Mesenchymal stem cell (in vitro differentiated cells and primary cell): ENCODE measurements around the gene GTF2IRD1.
"Not testable (repeated sequence)": the region's sequence is repeated elsewhere in the genome, so short reads cannot be mapped to it uniquely, and the experiment has no call there.

Experiments used
- DNase-seq: peaks from one replicate; pipeline ENCODE4 v3.0.0-alpha.2; 2013
- H2AFZ ChIP-seq: one replicate; pipeline ENCODE4 v1.6.1; 2013; ENCODE audit warnings: low read depth, mild to moderate bottlenecking, control low read depth, inconsistent platforms, low read length, moderate library complexity
- H2AK5ac ChIP-seq: 2 replicates; pipeline ENCODE4 v1.6.1; 2013; ENCODE audit warnings: low read length, moderate library complexity, mild to moderate bottlenecking, inconsistent platforms; ENCODE audit not compliant: severe bottlenecking
- H2BK120ac ChIP-seq: one replicate; pipeline ENCODE4 v1.6.1; 2013; ENCODE audit warnings: low read depth, mild to moderate bottlenecking, inconsistent platforms, low read length, moderate library complexity
- H2BK12ac ChIP-seq, 2 experiments: one replicate each; pipeline ENCODE4 v1.6.1; 2013; ENCODE audit warnings: inconsistent platforms in 2 of 2, low read length in 2 of 2, mild to moderate bottlenecking in 2 of 2, moderate library complexity in 2 of 2, control low read depth in 1 of 2
- H2BK15ac ChIP-seq: one replicate; pipeline ENCODE4 v1.6.1; 2013; ENCODE audit warnings: mild to moderate bottlenecking, low read depth, inconsistent platforms; ENCODE audit not compliant: poor library complexity, severe bottlenecking
- H2BK5ac ChIP-seq: 2 replicates; pipeline ENCODE4 v1.6.1; 2013; ENCODE audit warnings: low read depth, mild to moderate bottlenecking, low read length, control low read depth, inconsistent platforms; ENCODE audit not compliant: poor library complexity, severe bottlenecking
- H3K14ac ChIP-seq, 2 experiments: one replicate each; pipeline ENCODE4 v1.6.1; 2013; ENCODE audit warnings: inconsistent platforms in 2 of 2, low read length in 2 of 2, control low read depth in 1 of 2, mild to moderate bottlenecking in 1 of 2, moderate library complexity in 1 of 2
- H3K18ac ChIP-seq, 2 experiments: one replicate each; pipeline ENCODE4 v1.6.1; 2013; ENCODE audit warnings: inconsistent platforms in 2 of 2, low read length in 2 of 2, control low read depth in 1 of 2, low read depth in 1 of 2, mild to moderate bottlenecking in 1 of 2
- H3K23ac ChIP-seq, 2 experiments: one replicate each; pipeline ENCODE4 v1.6.1; 2013; ENCODE audit warnings: inconsistent platforms in 2 of 2, low read length in 2 of 2, mild to moderate bottlenecking in 2 of 2, moderate library complexity in 2 of 2, control low read depth in 1 of 2
- H3K27ac ChIP-seq: 2 replicates; pipeline ENCODE4 v1.5.1; 2013; ENCODE audit warnings: mild to moderate bottlenecking, moderate library complexity, low read length, control low read depth, inconsistent platforms; ENCODE audit not compliant: poor library complexity, severe bottlenecking
- H3K27me3 ChIP-seq, 2 experiments: 2 replicates each; pipeline versions ENCODE4 v1.6.1 to v1.7.0; 2013; ENCODE audit warnings: low read length in 2 of 2, mild to moderate bottlenecking in 2 of 2, moderate library complexity in 2 of 2, control low read depth in 1 of 2, inconsistent platforms in 1 of 2; ENCODE audit not compliant: control insufficient read depth in 1 of 2, insufficient read depth in 1 of 2
- H3K36me3 ChIP-seq, 2 experiments: 2 replicates each; pipeline versions ENCODE4 v1.6.1 to v1.7.0; 2013; ENCODE audit warnings: low read length in 2 of 2, control low read depth in 1 of 2, inconsistent platforms in 1 of 2, low read depth in 1 of 2, mild to moderate bottlenecking in 1 of 2; ENCODE audit not compliant: insufficient read depth in 2 of 2, control insufficient read depth in 1 of 2
- H3K4ac ChIP-seq, 2 experiments: one replicate each; pipeline ENCODE4 v1.6.1; 2013; ENCODE audit warnings: inconsistent platforms in 2 of 2, low read length in 2 of 2, mild to moderate bottlenecking in 2 of 2, moderate library complexity in 2 of 2, control low read depth in 1 of 2, low read depth in 1 of 2
- H3K4me1 ChIP-seq: 2 replicates; pipeline ENCODE4 v1.6.1; 2013; ENCODE audit warnings: low read depth, low read length, control low read depth; ENCODE audit not compliant: control insufficient read depth, insufficient read depth
- H3K4me2 ChIP-seq: 2 replicates; pipeline ENCODE4 v1.6.1; 2013; ENCODE audit warnings: low read length, mild to moderate bottlenecking, inconsistent platforms; ENCODE audit not compliant: poor library complexity, severe bottlenecking
- H3K4me3 ChIP-seq, 2 experiments: 2 replicates each; pipeline versions ENCODE4 v1.5.1 to v1.7.0; 2013; ENCODE audit warnings: low read length in 2 of 2, mild to moderate bottlenecking in 2 of 2, control low read depth in 1 of 2, low read depth in 1 of 2; ENCODE audit not compliant: insufficient read depth in 1 of 2
- H3K79me1 ChIP-seq: replicated peaks from 2 replicates; pipeline ENCODE4 v1.6.1; 2013; ENCODE audit warnings: mild to moderate bottlenecking, control low read depth, low read length, inconsistent platforms; ENCODE audit not compliant: poor library complexity, severe bottlenecking
- H3K9ac ChIP-seq: 2 replicates; pipeline ENCODE4 v1.7.0; 2013; ENCODE audit warnings: mild to moderate bottlenecking, low read length, moderate library complexity
- H3K9me3 ChIP-seq: 2 replicates; pipeline ENCODE4 v1.7.0; 2013; ENCODE audit warnings: mild to moderate bottlenecking, low read length; ENCODE audit not compliant: control insufficient read depth
- H4K8ac ChIP-seq: one replicate; pipeline ENCODE4 v1.6.1; 2013; ENCODE audit warnings: inconsistent platforms, mild to moderate bottlenecking, low read length, moderate library complexity
- H4K91ac ChIP-seq: one replicate; pipeline ENCODE4 v1.6.1; 2013; ENCODE audit warnings: mild to moderate bottlenecking, low read length, inconsistent platforms
- WGBS: methylation state at CpG from one replicate; pipeline ENCODE4 v1.1.7; 2013; ENCODE audit warnings: mixed read lengths; 5-methylcytosine and 5-hydroxymethylcytosine counted together

GTF2IRD1 gene

DNA sequence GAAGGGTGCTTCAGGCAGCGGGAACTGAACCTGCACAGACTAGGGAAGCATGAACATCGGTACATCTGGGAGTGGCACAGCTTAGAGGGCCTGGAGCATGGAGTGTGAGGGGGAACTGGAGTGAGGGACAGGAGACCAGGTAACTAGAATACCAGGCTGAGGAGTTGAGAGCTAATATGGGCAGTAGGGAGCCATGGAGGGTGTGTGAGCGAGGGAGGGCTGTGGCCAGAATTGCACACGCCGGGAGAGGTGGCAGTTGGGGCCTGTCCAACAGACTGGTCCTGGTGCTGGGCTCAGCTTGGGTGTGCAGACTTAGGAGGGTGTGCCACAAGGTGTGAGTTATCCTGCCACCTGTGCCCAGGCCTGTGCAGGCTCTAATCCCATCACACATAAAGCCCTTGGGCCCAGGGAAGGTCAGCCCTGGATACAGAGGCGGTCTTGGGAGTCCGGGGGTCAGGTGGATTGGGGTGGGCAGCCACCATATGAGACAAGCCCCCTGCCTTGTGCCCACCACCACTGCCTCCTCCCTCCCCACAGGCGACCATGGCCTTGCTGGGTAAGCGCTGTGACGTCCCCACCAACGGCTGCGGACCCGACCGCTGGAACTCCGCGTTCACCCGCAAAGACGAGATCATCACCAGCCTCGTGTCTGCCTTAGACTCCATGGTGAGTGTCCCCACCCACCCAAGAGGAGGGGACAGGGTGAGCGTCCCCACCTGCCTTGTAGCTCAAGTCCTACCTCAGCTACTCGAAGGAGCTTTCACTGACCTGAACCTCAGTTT is 54.0 kb downstream of the GTF2IRD1 start:
- H2BK15ac ChIP-seq = no peak overlapping the region
- peaks cover 36% of the 10 kb centered on the region for H3K79me1 ChIP-seq
- no peak for DNase-seq
- no peak overlapping the region for H3K4me2 ChIP-seq
- no peaks in the 10 kb centered on the region for H3K9me3 ChIP-seq
- no peak overlapping the region for H4K8ac ChIP-seq
- no peak overlapping the region for H3K4ac ChIP-seq
- H2BK12ac ChIP-seq = no peak overlapping the region
- H2AFZ ChIP-seq = no peak overlapping the region
- H3K36me3 ChIP-seq = peaks cover 15 to 45% of the 10 kb centered on the region in 2 experiments
- no peak overlapping the region for H3K9ac ChIP-seq
- no peak overlapping the region for H2AK5ac ChIP-seq
- no peak overlapping the region for H2BK120ac ChIP-seq
- H3K27me3 ChIP-seq = no peaks in the 10 kb centered on the region
- no peak overlapping the region for H4K91ac ChIP-seq
- H3K23ac ChIP-seq = no peak overlapping the region
- no peak overlapping the region for H2BK5ac ChIP-seq
- H3K14ac ChIP-seq = no peak overlapping the region
- WGBS = 95% methylated on average over 21 of the region's 21 CpGs
- H3K4me1 ChIP-seq = peaks cover 4% of the 10 kb centered on the region
- H3K4me3 ChIP-seq = no peak overlapping the region
- H3K27ac ChIP-seq = no peak overlapping the region
- H3K18ac ChIP-seq = no peak overlapping the region

DNA sequence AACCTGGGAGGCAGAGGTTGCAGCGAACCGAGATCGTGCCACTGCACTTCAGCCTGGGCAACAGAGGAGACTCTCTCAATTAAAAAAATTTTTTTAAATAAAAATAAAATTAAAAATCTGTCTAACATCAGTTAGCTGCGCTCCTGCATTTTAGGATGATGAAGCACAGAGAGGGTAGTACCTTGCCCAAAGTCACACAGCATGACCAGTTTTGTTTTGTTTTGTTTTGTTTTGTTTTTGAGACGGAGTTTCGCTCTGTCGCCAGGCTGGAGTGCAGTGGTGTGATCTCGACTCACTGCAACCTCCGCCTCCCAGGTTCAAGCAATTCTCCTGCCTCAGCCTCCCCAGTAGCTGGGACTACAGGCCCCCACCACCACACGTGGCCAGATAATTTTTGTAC is 55.7 kb downstream of the GTF2IRD1 start:
- H3K4me2 ChIP-seq, H3K27me3 ChIP-seq, H2BK120ac ChIP-seq, H2BK15ac ChIP-seq, H3K27ac ChIP-seq, H4K91ac ChIP-seq, H3K18ac ChIP-seq, H3K9ac ChIP-seq, H2BK12ac ChIP-seq, H3K14ac ChIP-seq, H2AFZ ChIP-seq, H3K23ac ChIP-seq, H4K8ac ChIP-seq, DNase-seq, H3K4ac ChIP-seq, H2BK5ac ChIP-seq, H3K4me3 ChIP-seq, H3K9me3 ChIP-seq, H2AK5ac ChIP-seq, H3K4me1 ChIP-seq: not testable (repeated sequence)
- Histone ChIP-seq H3K79me1 (peaks cover 33% of the 10 kb centered on the region), H3K36me3 (peaks cover 21 to 62% of the 10 kb centered on the region in 2 experiments)
- WGBS = 96% methylated on average over 7 of the region's 10 CpGs

DNA sequence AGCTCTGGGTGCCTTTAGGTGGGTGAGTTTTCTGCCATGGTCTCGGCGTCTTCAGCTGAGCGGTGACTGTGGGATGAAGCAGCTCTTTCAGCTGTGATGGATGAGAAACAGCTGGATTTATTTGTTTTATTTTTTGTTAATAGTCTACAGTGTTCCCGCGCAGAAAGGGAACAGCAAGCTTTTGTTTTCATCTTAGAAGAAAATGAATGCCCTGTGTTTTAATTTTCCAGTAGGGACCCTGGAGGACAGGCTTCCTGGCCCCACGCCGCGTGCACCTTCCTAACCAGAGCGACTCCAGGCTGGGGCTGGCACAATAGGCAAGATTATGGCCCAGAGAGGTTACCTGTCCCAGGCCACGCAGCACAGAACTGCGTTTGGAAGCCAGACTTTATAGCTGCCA is 57.6 kb downstream of the GTF2IRD1 start:
- Histone ChIP-seq H3K23ac (no peak overlapping the region), H3K27me3 (no peaks in the 10 kb centered on the region), H3K4ac (no peak overlapping the region), H3K4me2 (no peak overlapping the region), H3K14ac (no peak overlapping the region), H2BK12ac (no peak overlapping the region), H2BK15ac (no peak overlapping the region), H3K9ac (no peak overlapping the region), H3K9me3 (no peaks in the 10 kb centered on the region), H3K36me3 (peaks cover 35 to 66% of the 10 kb centered on the region in 2 experiments), H2BK5ac (no peak overlapping the region), H3K4me1 (peaks cover 7% of the 10 kb centered on the region), H3K18ac (no peak overlapping the region), H3K79me1 (peaks cover 22% of the 10 kb centered on the region), H2AK5ac (no peak overlapping the region), H3K4me3 (no peak overlapping the region), H2BK120ac (no peak overlapping the region), H4K91ac (no peak overlapping the region), H4K8ac (no peak overlapping the region), H3K27ac (no peak overlapping the region), H2AFZ (no peak overlapping the region)
- 97% methylated on average over 11 of the region's 11 CpGs for WGBS
- DNase-seq = no peak

DNA sequence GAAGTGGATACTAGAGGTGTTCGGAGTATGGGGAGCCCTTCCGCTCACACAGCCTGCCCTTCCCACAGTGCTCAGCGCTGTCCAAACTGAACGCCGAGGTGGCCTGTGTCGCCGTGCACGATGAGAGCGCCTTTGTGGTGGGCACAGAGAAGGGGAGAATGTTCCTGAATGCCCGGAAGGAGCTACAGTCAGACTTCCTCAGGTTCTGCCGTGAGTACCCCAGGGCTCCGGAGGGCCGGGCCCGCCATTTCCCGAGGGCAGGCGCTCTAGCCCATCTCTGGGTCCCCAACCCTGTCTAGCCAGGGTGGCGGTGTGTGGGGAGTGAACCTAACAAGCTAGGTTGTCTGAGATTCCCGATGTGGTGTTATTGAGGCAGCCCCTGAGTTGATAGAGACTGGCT is 59.1 kb downstream of the GTF2IRD1 start:
- H3K79me1 ChIP-seq = peaks cover 12% of the 10 kb centered on the region
- no peak overlapping the region for H3K9ac ChIP-seq
- no peak overlapping the region for H3K27ac ChIP-seq
- H3K4me2 ChIP-seq = no peak overlapping the region
- H2BK120ac ChIP-seq = no peak overlapping the region
- H4K8ac ChIP-seq = no peak overlapping the region
- 98% methylated on average over 18 of the region's 18 CpGs for WGBS
- H2AFZ ChIP-seq = no peak overlapping the region
- H3K18ac ChIP-seq = no peak overlapping the region
- H3K36me3 ChIP-seq = peaks cover 37 to 67% of the 10 kb centered on the region in 2 experiments
- no peak overlapping the region for H2BK15ac ChIP-seq
- no peak overlapping the region for H2BK12ac ChIP-seq
- H3K23ac ChIP-seq = no peak overlapping the region
- no peak overlapping the region for H4K91ac ChIP-seq
- H2AK5ac ChIP-seq = no peak overlapping the region
- H3K14ac ChIP-seq = no peak overlapping the region
- no peak for DNase-seq
- H3K4ac ChIP-seq = no peak overlapping the region
- H3K4me1 ChIP-seq = peaks cover 6% of the 10 kb centered on the region
- no peaks in the 10 kb centered on the region for H3K27me3 ChIP-seq
- no peaks in the 10 kb centered on the region for H3K9me3 ChIP-seq
- no peak overlapping the region for H3K4me3 ChIP-seq
- H2BK5ac ChIP-seq = no peak overlapping the region
